ENCODE data around the gene RABEP2. TPM values are rescaled to one million over a fixed set of nuclear protein-coding genes. Genes with fewer than 3 reads are reported as not detected.

Gene RABEP2
- total and polyA plus RNA-seq, 9 donors = 0.32 to 14.8 (median 11.3) TPM

DNA sequence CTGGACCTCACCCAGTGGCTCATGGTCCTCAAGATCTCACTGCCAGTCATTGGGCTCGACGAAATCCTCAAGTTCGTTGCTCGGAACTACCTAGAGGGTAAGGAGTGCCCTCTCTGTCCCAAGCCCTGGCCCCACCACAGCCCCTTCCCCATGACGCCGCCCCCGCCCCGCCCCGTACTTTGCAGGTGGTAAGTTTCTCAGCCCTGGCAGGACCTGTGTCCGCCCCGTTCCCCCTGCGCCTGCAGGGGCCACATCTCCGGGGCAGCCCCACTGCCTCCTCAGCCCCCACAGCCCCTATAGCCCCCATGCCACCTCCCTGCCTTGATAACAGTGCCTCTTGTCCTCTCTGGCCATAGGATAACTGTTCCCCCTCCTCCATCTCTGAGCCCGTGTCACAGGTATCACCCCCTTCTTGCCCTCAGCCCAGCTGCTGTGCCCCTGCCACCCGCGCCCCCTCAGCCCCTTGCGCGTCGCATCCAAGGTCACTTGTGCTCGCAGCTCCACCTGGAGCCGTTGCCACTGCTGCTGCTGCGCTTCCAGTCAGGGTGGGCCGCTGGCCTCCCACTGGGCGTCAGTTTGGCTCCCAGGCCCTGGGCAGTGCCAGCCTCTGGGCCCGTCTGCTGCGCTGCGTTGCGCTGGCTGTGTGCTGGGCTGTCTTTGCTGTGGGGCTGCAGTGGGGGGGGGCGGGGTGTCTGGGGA lies 21.5 kb downstream of the RABEP2 start:
- TF ChIP-seq EP300 (IDR thresholded peaks at IDR 0.05) = no peak
- Histone ChIP-seq H3K4me3 (no peak overlapping the region), H3K4me1 (ENCODE audit: insufficient read depth) (no peaks in the 10 kb centered on the region), H3K9me3 (no peaks in the 10 kb centered on the region), H3K27ac (no peak overlapping the region), H3K36me3 (no peaks in the 10 kb centered on the region), H3K27me3 (no peaks in the 10 kb centered on the region)
- intact Hi-C loops (cut with DNase I) = no loop called here
- DNase-seq = no peak
- WGBS, 3 donors = 68 to 78% (median 76%) methylated on average over 25 to 29 of the region's 29 CpGs

DNA sequence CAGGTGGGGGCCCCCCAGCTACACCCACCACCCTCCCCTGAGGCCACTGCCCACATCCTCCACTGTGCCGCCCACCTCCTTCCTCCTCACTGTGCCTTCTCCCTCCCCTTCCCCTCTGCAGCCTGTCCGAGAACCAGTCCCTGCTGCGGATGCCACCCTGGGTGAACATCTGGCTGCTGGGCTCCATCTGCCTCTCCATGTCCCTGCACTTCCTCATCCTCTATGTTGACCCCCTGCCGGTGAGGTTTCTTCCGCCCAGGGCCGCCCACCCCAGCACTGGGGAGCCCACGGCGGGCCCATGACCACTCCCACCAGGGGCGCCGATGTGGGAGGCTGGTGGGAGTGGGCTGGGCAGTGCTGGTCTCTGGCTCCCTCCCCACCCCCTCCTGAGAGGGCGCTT lies 22.1 kb downstream of the RABEP2 start:
- intact Hi-C loops (cut with DNase I) = no loop called here
- H3K27ac ChIP-seq = no peak overlapping the region
- no peaks in the 10 kb centered on the region for H3K36me3 ChIP-seq
- H3K4me1 ChIP-seq (ENCODE audit: insufficient read depth) = no peaks in the 10 kb centered on the region
- TF ChIP-seq POLR2A (IDR thresholded peaks at IDR 0.05) (no peak), EP300 (IDR thresholded peaks at IDR 0.05) (no peak)
- TF ChIP-seq, protein P1, sequence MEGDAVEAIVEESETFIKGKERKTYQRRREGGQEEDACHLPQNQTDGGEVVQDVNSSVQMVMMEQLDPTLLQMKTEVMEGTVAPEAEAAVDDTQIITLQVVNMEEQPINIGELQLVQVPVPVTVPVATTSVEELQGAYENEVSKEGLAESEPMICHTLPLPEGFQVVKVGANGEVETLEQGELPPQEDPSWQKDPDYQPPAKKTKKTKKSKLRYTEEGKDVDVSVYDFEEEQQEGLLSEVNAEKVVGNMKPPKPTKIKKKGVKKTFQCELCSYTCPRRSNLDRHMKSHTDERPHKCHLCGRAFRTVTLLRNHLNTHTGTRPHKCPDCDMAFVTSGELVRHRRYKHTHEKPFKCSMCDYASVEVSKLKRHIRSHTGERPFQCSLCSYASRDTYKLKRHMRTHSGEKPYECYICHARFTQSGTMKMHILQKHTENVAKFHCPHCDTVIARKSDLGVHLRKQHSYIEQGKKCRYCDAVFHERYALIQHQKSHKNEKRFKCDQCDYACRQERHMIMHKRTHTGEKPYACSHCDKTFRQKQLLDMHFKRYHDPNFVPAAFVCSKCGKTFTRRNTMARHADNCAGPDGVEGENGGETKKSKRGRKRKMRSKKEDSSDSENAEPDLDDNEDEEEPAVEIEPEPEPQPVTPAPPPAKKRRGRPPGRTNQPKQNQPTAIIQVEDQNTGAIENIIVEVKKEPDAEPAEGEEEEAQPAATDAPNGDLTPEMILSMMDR (IDR thresholded peaks at IDR 0.05) = no peak
- 56 to 73% (median 62%) methylated on average over 11 of the region's 11 CpGs for WGBS, 3 donors
- no peak for DNase-seq
- no peak overlapping the region for H3K4me3 ChIP-seq
- H3K27me3 ChIP-seq = no peaks in the 10 kb centered on the region
- no peaks in the 10 kb centered on the region for H3K9me3 ChIP-seq

DNA sequence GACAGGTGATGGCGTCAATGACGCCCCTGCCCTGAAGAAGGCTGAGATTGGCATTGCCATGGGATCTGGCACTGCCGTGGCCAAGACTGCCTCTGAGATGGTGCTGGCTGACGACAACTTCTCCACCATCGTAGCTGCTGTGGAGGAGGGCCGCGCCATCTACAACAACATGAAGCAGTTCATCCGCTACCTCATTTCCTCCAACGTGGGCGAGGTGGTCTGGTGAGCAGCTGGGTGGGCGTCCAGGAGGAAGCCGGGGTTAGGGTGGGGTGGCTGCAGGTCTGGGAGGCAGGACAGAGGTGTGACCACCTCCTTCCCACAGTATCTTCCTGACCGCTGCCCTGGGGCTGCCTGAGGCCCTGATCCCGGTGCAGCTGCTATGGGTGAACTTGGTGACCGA lies 23.2 kb downstream of the RABEP2 start:
- WGBS, 3 donors = 82 to 85% (median 82%) methylated on average over 15 of the region's 15 CpGs
- Histone ChIP-seq H3K27ac (no peak overlapping the region), H3K27me3 (no peaks in the 10 kb centered on the region), H3K36me3 (no peaks in the 10 kb centered on the region), H3K9me3 (no peaks in the 10 kb centered on the region), H3K4me3 (no peak overlapping the region), H3K4me1 (ENCODE audit: insufficient read depth) (no peaks in the 10 kb centered on the region)
- TF ChIP-seq EP300 (IDR thresholded peaks at IDR 0.05) (no peak), POLR2A (IDR thresholded peaks at IDR 0.05) (no peak)
- TF ChIP-seq, protein P1 (IDR thresholded peaks at IDR 0.05) = no peak
- intact Hi-C loops (cut with DNase I) = no loop called here
- no peak for DNase-seq

DNA sequence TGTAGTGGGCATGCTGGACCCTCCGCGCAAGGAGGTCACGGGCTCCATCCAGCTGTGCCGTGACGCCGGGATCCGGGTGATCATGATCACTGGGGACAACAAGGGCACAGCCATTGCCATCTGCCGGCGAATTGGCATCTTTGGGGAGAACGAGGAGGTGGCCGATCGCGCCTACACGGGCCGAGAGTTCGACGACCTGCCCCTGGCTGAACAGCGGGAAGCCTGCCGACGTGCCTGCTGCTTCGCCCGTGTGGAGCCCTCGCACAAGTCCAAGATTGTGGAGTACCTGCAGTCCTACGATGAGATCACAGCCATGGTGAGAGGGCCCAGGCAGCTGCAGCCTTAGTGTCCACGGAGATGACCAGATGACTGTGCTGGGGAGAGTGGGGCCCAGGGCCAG lies 24.4 kb downstream of the RABEP2 start:
- Histone ChIP-seq H3K27me3 (no peaks in the 10 kb centered on the region), H3K9me3 (no peaks in the 10 kb centered on the region), H3K27ac (no peak overlapping the region), H3K4me3 (no peak overlapping the region), H3K36me3 (no peaks in the 10 kb centered on the region), H3K4me1 (ENCODE audit: insufficient read depth) (no peaks in the 10 kb centered on the region)
- DNase-seq = no peak
- intact Hi-C loops (cut with DNase I) = no loop called here
- TF ChIP-seq, protein P1 (IDR thresholded peaks at IDR 0.05) = no peak
- no peak for TF ChIP-seq POLR2A (IDR thresholded peaks at IDR 0.05)
- 87 to 92% (median 88%) methylated on average over 22 to 25 of the region's 25 CpGs for WGBS, 3 donors

DNA sequence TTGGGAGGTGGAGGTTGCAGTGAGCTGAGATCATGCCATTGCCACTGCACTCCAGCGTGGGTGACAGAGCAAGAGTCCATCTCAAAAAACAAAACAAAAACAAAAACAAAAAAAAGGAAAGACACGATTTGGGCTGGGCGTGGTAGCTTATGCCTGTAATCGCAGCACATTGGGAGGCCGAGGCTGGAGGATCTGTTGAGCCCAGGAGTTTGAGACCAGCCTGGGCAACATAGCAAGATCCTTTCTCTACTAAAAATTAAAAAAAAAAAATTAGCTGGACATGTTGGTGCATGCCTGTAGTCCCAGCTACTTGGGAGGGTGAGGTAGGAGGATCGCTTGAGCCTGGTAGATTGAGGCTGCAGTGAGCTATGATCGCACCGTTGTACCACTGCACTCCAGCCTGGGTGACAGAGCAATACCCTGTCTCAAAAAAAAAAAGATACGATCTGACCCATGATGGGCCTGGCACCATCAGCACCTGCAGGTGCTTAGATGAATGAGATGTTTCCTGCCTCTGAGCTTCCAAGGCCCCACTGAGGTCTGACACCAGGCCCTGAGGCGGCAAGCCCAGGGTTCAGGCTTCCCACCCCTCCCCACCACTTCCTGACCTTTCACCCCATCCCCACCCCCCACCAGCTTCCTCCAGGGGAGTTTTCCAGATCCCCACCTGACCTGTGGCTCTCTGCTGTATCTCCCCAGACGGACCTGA lies 25.0 kb downstream of the RABEP2 start:
- no peaks in the 10 kb centered on the region for H3K27me3 ChIP-seq
- no peak for DNase-seq
- TF ChIP-seq POLR2A (IDR thresholded peaks at IDR 0.05) (no peak), EP300 (IDR thresholded peaks at IDR 0.05) (no peak)
- TF ChIP-seq, protein P1 (IDR thresholded peaks at IDR 0.05) = no peak
- 89 to 91% (median 89%) methylated on average over 11 of the region's 11 CpGs for WGBS, 3 donors
- intact Hi-C loops (cut with DNase I) = no loop called here
- H3K4me1 ChIP-seq (ENCODE audit: insufficient read depth) = no peaks in the 10 kb centered on the region
- H3K27ac ChIP-seq = no peak overlapping the region
- no peak overlapping the region for H3K4me3 ChIP-seq
- H3K36me3 ChIP-seq = no peaks in the 10 kb centered on the region
- H3K9me3 ChIP-seq = no peaks in the 10 kb centered on the region

All from ovary (tissue), 9 donors.